ENCODE measurements around the gene MMP24OS.

The MMP24OS gene

DNA sequence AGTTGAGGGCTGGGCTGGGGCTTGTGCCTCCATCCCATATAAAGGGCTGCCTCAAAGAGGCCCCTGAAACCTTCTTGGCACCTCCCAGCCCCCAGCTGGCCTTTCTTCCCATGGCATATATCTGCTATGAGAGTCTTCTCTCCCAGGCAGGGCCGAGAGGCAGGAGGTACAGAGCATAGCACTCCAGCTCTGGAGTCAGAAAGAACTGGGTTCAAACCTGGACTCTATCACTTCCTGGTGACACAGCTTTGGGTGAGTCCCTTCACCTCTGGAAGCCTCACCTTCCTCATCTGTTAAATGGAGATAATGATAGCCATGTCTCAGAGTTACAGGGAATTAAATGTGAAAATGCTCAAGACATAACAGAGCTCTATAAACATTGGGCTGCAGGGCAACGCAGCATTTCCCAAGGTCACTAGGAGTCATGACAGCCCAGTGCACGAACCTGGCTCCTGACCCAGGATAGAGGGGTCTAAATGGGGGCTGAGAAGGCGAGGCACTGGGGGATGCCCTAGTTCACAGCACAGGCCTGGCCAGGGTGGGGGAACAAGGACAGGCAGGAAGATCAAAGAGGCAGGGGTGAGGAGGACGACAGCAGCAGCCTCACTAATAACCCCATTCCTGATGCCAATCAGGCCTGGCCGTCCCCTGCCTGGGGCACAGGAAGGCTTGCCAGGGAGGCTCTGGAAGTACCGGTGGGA, 12.4 kb upstream of the MMP24OS start:
- DNase-seq: no peak

GRCh38 chr20:35288325-35289060, 10.6 kb upstream of the MMP24OS start:
- DNase-seq: no peak

- DNase-seq: no peak
Measured at GRCh38 chr20:35287509-35288324, 9.8 kb upstream of the MMP24OS start.

GRCh38 chr20:35286899-35287508, 9.1 kb upstream of the MMP24OS start:
- DNase-seq: no peak

- no peak for DNase-seq
Measured at GRCh38 chr20:35286077-35286898, 8.4 kb upstream of the MMP24OS start.

GRCh38 chr20:35285806-35286076, 7.8 kb upstream of the MMP24OS start:
- no peak for DNase-seq

GRCh38 chr20:35284992-35285805, 7.3 kb upstream of the MMP24OS start:
- no peak for DNase-seq

DNA sequence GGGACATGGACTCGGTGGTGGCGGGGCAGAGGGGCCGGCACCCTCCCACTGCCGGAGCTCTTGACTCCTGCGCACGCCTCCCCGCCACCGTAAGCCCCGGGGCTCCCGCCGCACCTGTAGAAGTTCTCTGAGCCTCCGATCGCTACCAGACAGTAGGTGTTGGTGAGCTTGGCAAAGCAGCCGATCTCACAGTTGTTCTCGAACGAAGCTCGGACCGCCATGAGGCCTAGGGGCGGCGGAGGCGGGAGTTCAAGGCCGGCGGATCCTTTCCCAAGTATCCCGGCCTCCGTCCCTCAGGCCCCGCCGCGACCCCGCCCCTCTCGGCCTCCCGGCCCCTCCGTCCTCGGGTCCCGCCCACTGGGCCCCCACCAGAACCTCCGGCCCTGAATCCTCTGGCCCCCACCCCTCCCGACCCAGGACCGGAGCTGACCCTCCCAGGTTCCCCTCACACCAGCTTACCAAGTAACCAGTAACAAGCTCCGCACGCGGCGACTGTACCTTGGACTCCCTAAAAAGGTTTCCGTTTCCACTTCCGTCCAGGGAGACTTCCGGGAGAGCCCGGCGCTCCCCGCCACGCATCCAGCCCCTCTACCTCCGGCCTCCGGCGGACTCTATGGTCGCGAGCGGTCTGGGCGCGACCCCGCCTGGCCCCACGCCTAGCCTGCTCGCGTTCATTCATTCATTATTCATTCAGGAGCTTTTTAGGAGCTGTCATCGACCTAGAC, 6.5 kb upstream of the MMP24OS start, which contains the start of gene EIF6:
TSS of gene EIF6 (minus strand) at position 506 of the 725 bp plus-strand sequence. CDS start at position 221, 285 bp downstream.
- DNase-seq: no peak

DNA sequence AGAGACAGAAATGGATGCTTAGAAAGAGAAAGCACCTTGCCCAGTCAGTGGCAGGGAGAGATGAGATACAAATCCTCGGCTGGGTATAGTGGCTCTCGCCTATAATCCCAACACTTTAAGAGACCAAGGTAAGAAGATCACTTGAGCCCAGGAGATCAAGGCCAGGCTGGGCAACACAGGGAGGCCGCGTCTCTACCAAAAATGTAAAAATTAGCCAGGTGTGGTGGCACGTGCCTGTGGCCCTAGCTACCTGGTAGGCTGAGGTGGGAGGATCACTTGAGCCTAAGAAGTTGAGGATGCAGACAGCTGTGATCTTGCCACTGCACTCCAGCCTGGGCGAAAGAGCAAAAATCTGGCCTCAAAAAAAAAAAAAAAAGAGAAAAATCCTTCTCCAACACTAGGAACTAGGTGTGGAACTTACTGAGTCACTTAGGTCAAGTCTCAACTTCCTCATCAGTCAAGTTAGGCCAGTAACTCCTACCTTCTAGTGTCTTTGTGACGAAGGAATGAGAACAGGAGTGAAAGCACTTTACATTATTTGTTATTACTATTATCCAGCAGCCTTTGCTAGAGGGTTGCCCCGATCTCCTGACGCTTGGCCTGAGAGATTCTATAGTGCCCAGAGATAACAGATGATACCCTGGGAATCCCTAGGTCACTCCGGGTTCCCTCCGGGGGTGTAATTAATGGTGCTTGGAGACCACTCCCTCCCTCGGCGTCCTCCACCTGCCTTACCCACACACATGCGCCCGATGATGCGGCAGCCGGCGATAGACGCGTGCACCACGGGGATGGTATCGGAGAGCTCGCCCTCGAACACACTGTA, 5.7 kb upstream of the MMP24OS start:
- DNase-seq: no peak

DNA sequence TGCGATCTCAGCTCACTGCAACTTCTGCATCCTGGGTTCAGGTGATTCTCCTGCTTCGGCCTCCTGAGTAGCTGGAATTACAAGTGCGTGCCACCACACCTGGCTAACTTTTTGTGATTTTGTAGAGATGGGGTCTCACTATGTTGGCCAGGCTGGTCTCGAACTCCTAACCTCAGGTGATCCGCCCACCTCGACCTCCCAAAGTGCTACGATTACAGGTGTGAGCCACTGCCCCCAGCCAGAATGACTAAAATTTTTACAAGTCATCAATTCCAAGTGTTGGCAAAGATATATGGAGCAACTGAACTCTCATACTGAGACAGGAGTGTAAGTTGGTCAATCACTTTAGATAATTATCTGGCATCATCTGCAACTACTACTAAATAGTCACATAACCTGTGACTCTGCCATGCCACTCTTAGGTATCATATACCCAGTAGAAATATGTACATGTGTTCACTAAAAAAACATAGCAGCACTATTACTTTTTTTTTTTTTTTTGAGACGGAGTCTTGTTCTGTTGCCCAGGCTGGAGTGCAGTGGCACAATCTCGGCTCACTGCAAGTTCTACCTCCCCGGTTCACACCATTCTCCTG, 3.7 kb upstream of the MMP24OS start:
- no peak for DNase-seq

DNA sequence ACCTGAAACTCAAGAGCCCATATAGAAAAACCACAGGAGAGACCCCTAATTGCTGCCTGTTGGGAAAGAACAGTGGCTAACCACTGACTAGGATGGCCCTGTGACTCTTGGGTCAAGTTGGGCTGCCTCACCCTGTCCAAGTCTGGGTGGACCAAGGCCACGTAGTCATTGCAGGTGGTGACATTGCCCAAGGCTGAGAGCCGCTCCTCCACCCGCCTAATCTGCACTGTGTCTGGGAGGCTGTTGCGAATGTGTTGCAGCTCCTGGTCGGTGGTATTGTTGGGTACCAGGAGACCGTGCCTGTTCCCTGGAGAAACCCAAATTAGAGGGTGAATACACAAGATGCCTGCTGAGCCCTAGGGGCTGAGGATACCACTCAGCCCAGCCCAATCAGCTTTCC, 2.6 kb upstream of the MMP24OS start:
- no peak for DNase-seq

DNA sequence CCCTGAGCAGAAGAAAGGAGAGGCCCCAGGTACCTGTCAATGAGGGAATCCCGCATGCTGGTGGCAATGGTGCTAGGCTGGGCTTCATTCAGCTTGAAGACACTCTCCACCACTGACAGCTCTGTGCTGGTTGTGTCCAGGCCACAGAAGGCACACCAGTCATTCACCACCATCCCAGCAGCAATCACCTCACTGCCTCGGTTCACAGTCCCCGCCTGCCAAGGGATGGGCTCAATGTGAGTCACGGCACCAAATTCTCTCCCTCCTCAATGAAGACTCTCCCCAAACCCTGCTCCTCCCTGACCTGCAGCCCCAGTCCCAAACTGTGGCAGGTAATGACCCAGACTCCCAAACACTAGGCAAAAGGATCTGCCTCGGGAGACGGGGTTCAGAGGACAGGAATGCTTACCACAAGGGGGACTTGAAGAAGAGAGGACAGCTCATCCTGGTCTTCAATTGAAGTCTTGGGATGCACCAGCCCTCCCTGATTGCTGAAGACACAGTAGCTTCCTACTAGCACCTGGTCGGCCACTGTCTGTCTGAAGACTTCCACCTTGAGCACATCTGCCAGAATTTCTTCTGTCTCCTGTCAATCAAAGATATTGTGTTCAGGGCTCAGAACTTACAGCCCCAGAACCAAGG, 1.7 kb upstream of the MMP24OS start:
- no peak for DNase-seq

GRCh38 chr20:35279040-35279439, 1.1 kb upstream of the MMP24OS start:
- no peak for DNase-seq

DNA sequence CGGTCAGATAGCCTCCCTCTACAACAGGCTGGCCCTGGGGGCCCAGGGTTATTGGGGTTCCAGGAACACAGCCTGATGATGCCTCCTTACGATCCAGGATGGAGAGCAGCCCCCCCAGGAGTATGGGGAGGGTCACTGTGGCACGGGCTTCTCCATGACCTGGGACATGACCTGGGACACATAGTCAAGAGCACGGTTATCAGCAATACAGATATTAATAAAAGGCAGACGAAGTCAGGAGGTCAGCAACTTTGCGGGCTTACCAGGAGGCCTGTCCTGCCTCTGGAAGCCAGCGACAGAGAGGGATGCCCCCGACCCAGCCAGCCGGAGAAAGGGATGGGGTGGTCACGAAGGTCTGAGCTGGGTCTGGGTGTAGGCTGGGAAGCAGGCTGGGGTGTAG, 795 bp downstream of the MMP24OS start:
- DNase-seq: no peak

DNA sequence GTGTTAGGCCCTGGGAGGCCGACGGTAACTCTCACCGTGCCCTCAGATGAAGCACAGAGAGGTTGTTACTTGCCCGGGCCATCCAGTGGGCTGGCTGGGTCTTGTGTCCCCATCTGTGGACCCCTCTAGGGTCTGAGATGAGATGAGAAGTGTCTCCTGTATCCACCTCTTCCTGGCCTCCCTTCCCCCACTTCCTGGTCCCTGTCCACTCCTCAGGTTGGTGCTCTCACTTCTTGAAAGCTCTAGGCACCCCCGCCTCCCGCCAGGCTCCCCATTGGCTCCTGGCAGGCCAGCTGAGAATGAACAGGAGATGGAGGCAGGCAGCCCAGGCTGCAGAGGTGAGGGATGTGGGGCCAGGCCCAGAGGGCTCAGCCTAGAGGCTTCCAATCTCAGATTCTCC, 1.5 kb downstream of the MMP24OS start:
- DNase-seq: no peak

DNA sequence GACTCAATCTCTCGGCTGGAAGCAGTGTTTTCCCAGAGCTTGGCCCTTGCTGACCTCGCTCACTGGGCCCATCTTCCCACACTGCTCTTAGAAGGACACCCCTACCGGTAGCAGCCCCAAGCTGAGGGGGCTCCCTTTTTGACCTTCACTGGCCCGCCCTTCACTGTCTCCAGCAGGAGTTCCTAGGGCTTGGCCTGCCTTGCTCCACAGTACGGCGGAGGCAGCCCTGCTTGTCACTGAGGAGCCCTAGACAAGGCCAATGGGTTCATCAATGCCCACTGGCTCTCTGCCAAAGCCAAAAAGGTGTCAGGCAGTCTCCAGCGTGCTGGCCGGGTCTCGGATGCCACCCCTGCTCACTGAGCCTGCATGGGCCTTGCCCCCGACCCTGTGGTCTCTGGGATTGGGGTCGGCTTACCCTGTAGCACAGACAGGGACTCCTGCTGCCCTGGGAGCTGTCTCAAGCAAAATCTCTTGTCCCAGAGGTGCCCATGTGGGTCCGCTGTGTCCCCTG, 2.1 kb downstream of the MMP24OS start:
- no peak for DNase-seq

- no peak for DNase-seq
Measured at GRCh38 chr20:35274172-35275092, 3.5 kb downstream of the MMP24OS start.

All from NCI-H1436 treated with DMSO at 0.1 percent for 48 hours (cell line).